ENCODE results near the gene TRMT61B. TPM values are rescaled to one million over a fixed set of nuclear protein-coding genes. Genes with fewer than 3 reads are reported as not detected.

TRMT61B gene
- polyA plus RNA-seq, 1 donor = 11.0 TPM

- no peak for DNase-seq (ENCODE audit: low read depth)
These were observed 14.1 kb downstream of the TRMT61B start for GRCh38 chr2:28855977-28856376.

- DNase-seq (ENCODE audit: low read depth) = no peak
These were observed 14.9 kb downstream of the TRMT61B start for GRCh38 chr2:28855193-28855592.

GRCh38 chr2:28842042-28842441, 28.1 kb downstream of the TRMT61B start:
- DNase-seq (ENCODE audit: low read depth) = no peak

DNA sequence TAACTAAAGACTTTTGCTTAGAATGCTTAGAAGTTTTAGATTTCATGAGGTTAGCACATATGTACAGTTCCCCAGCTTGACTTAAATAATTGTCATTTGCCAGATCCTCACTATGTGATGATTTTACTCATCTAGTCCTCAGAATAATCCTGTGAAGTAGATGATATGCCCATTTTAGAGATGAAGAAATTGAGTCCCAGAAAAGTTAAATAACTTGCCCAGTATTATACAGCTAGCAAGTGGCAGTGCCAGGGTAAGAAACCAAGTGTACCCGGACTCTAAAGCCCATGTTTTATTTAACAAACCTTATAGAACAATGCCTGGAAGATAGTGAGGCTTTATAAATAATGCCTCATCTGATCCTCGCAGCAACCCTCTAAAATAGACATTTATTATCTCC, 31.1 kb downstream of the TRMT61B start:
- DNase-seq (ENCODE audit: low read depth) = no peak

DNA sequence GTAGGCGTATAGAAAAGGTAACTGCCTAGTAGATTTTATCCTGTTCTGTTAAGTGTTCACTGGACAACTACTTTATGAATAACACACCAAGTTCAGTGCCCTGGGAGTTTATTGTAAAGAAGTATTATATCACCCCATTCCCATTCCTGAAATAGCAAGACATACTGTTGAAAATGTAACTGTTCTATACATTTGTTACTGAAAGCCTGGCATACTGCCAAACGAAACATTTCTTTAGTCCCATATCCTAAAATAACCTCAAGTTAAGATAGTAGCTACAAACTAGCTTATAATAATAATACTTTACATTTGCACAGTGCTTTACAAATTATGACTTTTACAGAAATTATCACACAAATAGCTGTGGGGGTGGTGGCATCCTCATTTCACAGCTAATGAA, 34.3 kb downstream of the TRMT61B start:
- DNase-seq (ENCODE audit: low read depth) = no peak

- DNase-seq (ENCODE audit: low read depth) = no peak
These were observed 36.2 kb downstream of the TRMT61B start for GRCh38 chr2:28833740-28834470.

DNA sequence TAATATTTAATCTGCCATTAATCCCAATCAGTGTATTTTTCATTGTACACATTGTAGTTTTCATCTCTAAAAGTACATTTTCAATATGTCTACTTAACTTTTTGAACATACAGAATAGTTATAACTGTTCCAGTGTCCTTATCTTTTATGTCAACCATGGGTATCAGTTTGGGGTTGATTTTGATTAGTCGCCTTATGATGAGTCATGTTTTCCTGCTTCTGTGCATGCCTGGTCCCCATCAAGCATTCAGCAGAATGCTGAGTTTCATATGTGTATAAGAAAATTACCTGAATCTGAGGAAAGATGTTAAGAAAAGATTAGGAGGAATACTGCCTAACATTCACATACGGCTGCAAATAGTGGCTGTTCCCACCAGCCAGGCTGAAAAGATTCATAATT, 41.7 kb downstream of the TRMT61B start:
- DNase-seq (ENCODE audit: low read depth) = no peak

DNA sequence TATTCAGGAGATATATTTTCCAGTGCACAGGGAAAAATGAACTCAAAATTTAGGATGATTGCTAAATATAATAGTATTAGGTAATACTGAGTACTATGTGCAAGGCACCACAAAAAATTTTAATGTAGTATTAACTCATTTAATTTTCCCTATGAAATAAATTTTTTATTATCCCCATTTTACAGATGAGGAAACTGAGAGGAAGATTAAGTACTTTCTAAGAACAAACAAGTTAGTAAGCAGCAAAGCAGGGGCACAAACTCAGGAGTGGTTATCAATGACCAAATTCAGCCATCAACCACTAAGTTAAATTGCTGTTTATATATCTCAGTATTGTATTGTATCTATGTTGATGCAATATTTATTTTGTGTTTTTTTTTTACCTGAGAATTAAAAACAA, 45.2 kb downstream of the TRMT61B start:
- no peak for DNase-seq (ENCODE audit: low read depth)

DNA sequence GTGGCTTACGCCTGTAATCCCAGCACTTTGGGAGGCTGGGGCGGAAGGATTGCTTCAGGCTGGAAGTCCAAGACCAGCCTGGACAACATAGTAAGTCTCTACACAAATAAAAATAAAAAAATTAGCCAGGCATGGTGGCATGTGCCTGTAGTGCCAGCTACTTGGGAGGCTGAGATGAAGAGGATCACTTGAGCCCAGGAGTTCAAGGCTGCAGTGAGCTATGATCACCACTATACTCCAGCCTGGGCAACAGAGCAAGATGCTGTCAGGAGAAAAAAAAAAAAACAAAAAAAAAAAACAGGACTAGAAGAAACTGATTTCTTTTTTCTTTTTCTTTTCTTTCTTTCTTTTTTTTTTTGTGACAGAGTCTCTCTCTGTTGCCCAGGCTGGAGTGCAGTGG, 45.9 kb downstream of the TRMT61B start:
- no peak for DNase-seq (ENCODE audit: low read depth)

GRCh38 chr2:28822036-28822435, 48.1 kb downstream of the TRMT61B start:
- DNase-seq (ENCODE audit: low read depth) = no peak

DNA sequence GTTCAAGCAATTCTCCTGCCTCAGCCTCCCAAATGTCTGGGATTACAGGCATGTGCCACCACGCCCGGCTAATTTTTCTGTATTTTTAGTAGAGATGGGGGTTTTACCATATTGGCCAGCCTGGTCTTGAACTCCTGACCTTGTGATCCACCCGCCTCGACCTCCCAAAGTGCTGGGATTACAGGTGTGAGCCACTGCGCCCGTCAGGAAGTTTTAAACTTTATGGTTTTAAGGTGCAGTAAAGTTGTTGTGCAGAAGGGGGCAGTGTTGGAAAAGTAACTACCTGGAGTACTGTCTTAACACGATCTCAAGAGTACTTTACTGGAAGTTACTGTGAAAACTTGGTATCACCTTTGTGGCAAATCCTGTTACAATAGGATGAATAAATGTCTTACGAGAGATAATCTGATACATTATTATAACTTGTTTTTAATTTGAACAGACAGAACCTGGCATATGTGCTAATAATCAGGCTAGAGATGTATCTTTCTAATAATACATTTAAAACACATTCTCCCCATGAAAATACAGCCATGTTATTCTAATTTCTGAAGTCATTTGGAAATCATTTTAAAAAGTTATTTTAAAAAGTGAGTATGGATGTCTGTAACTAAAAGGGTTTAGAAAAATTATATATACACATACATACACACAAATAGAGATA, 48.7 kb downstream of the TRMT61B start:
- peak; percentile 24 for DNase-seq (ENCODE audit: low read depth)

GRCh38 chr2:28818053-28818452, 52.1 kb downstream of the TRMT61B start:
- no peak for DNase-seq (ENCODE audit: low read depth)

DNA sequence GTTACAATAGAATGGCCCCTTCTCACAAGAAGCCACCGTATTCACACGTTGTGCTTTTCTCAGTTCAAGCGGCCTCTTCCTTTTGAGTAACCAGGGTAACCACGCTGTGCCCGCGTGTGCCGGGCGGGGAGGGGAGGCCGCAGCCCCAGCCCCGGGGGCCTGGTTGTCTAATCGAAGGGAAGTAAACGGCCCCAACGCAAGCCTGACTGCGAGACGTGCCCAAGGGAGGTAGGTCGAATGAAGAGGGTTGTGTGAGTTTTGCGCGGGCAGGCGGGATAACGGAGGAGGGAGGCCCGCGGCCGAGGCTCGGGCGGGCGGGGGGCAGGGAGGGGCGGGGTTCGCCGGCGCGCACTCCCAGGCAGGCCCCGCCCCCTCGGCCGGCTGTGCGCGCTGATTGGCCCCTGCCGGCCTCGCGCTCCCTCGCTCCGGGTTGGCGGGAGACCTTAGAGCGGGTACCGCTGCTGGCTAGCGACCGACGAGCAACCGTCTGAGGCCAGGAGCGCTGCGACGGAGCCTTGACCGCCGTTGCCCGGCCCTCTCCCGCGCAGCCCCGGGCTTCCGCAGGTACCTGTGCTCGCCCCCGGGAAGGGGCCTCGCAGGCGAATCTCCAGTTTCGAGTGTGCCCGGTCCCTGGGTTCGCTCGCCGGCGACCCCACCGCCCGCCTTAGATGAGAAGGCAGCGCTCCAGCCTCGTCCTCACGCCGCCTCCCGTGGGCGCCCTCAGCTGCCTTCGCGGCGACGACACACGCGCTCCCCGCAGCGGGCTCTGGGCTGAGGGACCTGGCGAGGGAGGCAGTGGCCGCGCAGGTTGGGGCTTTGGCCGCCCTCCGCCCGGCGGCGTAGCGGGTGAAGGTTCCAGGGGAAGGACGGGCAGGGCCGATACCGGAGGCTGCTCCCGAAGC, 59.5 kb downstream of the TRMT61B start, which contains the start of gene SPDYA:
SPDYA (plus strand) TSS at position 451 of the 902 bp plus-strand sequence. CDS start 5,181 bp downstream, outside the sequence.
- DNase-seq (ENCODE audit: low read depth) = no peak

DNA sequence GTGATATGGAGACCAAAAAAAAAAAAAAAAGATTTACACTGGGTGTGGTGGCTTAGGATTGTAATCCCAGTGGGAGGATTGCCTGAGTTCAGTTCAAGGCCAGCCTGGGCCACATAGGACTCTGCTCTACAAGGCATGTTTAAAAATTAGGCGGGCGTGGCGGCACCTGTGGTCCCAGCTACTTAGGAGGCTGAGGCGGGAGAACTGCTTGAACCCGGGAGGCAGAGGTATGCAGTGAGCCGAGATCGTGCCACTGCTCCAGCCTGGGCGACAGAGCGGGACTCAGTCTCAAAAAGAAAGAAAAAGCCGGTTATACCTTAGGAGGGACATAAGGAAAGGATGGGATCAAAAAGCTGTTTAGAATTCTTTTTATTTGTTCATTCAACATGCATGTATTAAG, 60.2 kb downstream of the TRMT61B start:
- DNase-seq (ENCODE audit: low read depth) = no peak

DNA sequence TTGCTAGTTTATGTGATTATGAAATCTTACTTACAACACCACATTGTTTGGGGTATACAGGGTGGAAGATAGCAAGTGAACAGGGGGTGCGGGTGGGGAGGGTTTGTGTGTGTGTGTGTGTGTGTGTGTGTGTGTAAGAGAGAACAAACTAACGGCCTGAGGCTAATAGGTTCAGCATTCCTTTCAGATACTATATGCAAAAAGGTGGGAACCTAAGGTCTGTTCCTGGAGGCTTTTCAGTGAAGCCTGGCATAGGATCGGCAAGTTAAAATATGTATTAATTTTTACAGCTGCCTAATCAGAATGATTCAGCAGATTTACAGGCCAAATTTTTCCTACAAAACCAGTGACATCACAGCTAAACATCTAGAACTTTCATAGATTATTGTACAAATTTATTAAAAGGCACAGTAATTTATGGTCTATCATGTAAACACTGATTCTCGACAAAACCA, 67.1 kb downstream of the TRMT61B start:
- no peak for DNase-seq (ENCODE audit: low read depth)

DNA sequence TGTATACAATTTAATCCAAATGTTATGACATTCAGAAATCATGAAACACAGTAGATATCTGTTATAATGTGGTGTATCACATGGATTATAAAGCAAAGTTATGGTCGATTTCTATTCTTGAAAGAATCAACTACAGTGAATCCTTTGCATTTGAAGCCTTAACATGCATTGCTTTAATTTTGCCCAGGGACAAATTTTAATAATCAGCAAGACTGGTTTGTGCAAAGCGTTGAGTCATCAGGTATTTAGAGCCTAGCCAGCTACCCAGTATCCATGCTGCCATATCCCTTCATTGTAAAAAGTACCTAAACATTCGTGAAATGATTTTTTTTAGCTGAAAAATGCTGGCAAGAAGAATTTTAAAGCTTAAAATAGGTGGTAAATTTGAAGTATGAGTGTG, 68.4 kb downstream of the TRMT61B start:
- DNase-seq (ENCODE audit: low read depth) = no peak

Other genes with a start within 250 kb of the TRMT61B start
- gene PPP1CB, start 118.5 kb downstream of the TRMT61B start, polyA plus RNA-seq (ENCODE audit: insufficient read length) = 195 TPM
- gene SPDYA, start 59.5 kb downstream of the TRMT61B start, polyA plus RNA-seq (ENCODE audit: insufficient read length) = 1.2 TPM
- 27.2 TPM for gene WDR43, start 24.4 kb upstream of the TRMT61B start, polyA plus RNA-seq (ENCODE audit: insufficient read length)
- 1.9 TPM for gene TOGARAM2, start 111.0 kb upstream of the TRMT61B start, polyA plus RNA-seq (ENCODE audit: insufficient read length)
- gene PCARE, start 204.2 kb upstream of the TRMT61B start, polyA plus RNA-seq (ENCODE audit: insufficient read length) = 0.25 TPM
- 19.2 TPM for gene CLIP4, start 245.1 kb upstream of the TRMT61B start, polyA plus RNA-seq (ENCODE audit: insufficient read length)